ENCODE data around the gene IP6K2.

DNA sequence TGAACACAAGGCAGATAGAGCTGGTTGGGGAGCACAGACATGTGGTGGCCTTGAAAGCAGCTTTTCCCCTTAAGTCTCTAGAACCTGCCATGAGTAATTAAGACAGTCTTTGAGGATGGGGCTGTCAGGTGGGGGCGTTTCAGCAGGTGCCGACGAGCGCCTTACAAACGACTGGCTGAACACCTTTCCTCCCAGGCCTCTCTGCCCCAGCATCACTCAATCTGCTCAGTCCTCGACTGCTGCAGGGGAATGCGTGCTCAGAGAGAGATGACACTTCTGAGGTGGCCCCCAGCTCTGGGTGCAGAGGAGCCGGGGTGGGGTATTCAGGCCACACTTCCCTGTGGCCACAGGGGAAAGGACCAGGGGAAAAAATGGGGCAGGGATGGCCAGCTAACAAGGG is 23.2 kb downstream of the IP6K2 start:
- TF ChIP-seq CTCF (IDR thresholded peaks at IDR 0.05): no peak
- TF ChIP-seq POLR2A (IDR thresholded peaks at IDR 0.05): no peak
